GM12878 (cell line): Measurements from ENCODE around the gene SHF. TPM values are rescaled to one million over a fixed set of nuclear protein-coding genes. Genes with fewer than 3 reads are reported as not detected.

Source experiments
- ATAC-seq: fragments of 200-7000 bp; cut with Tn5 transposase; 3 replicates; pipeline ENCODE4 v1.9.1; 2020; ENCODE audit warnings: mild to moderate bottlenecking, moderate library complexity
- BruUV-seq: library from RNA; stranded (reverse); fragments of 400-500 nt; replicated peaks from 2 replicates; lab custom pipeline; 2021; lab: Mats Ljungman, UMichigan
- CTCF ChIA-PET: fragments of 300-600 bp; sonication (Branson Sonifier 250); formaldehyde crosslinking; extraction: SDS; loops from one replicate; lab custom pipeline; 2021; ENCODE audit warnings: inconsistent platforms; lab: Yijun Ruan, JAX
- POLR2A ChIA-PET: fragments of 350-600 bp; formaldehyde crosslinking; extraction: SDS; loops from one replicate; lab custom pipeline; 2021; ENCODE audit warnings: inconsistent platforms; lab: Charles Lee
- RAD21 ChIA-PET: fragments of 300-600 bp; sonication (Branson Sonifier 250); formaldehyde crosslinking; loops from one replicate; lab custom pipeline; 2023; ENCODE audit warnings: antibody characterized with exemption; ENCODE audit not compliant: unreplicated experiment; lab: Charles Lee
- SMC1A ChIA-PET: fragments of 300-600 bp; sonication (Branson Sonifier 250); formaldehyde crosslinking; loops from one replicate; lab custom pipeline; 2023; ENCODE audit not compliant: unreplicated experiment, uncharacterized antibody; lab: Charles Lee
- DNase-seq: peaks from one replicate; pipeline ENCODE4 v3.0.0-alpha.2; 2011; ENCODE audit warnings: low read depth, low spot score
- FAIRE-seq: peaks from 3 replicates; lab custom pipeline; 2011; peaks lifted over from hg19 to GRCh38; lab: Jason Lieb, UNC
- H2AFZ ChIP-seq: 2 replicates; pipeline ENCODE4 v1.6.0; 2011; ENCODE audit warnings: low read depth, low read length, control low read depth; ENCODE audit not compliant: control insufficient read depth
- H3K27ac ChIP-seq: 2 replicates; pipeline ENCODE4 v1.5.1; 2011; ENCODE audit warnings: control low read depth; ENCODE audit not compliant: control insufficient read depth, insufficient read depth
- H3K27me3 ChIP-seq, 2 experiments: replicated peaks in 1 of 2; 2 replicates each; pipeline versions ENCODE4 v1.6.0 to v1.6.1; 2011; ENCODE audit warnings: low read length in 1 of 2; ENCODE audit not compliant: control insufficient read depth in 2 of 2, insufficient read depth in 2 of 2
- H3K36me3 ChIP-seq, 2 experiments: 2 replicates each; pipeline ENCODE4 v1.5.1; 2011; ENCODE audit warnings: low read length in 1 of 2; ENCODE audit not compliant: control insufficient read depth in 2 of 2, insufficient read depth in 2 of 2
- H3K4me1 ChIP-seq: 2 replicates; pipeline ENCODE4 v1.6.1; 2011; ENCODE audit warnings: mild to moderate bottlenecking, low read length, moderate library complexity, mixed read lengths; ENCODE audit not compliant: control insufficient read depth, insufficient read depth
- H3K4me2 ChIP-seq: 2 replicates; pipeline ENCODE4 v1.6.0; 2011; ENCODE audit warnings: control low read depth; ENCODE audit not compliant: control insufficient read depth, insufficient read depth
- H3K4me3 ChIP-seq: fragments of 200-600 bp; sonication (generic); 2 replicates; pipeline ENCODE4 v1.5.1; 2016
- H3K79me2 ChIP-seq: 2 replicates; pipeline ENCODE4 v1.6.0; 2011; ENCODE audit warnings: low read length; ENCODE audit not compliant: control insufficient read depth, insufficient read depth
- H3K9ac ChIP-seq: 2 replicates; pipeline ENCODE4 v1.8.0; 2011; ENCODE audit warnings: low read length, control low read depth, mixed read lengths; ENCODE audit not compliant: control insufficient read depth, insufficient read depth
- H3K9me3 ChIP-seq: replicated peaks from 3 replicates; pipeline ENCODE4 v1.5.1; 2011; ENCODE audit warnings: mild to moderate bottlenecking, low read length; ENCODE audit not compliant: control insufficient read depth, insufficient read depth
- H4K20me1 ChIP-seq: 2 replicates; pipeline ENCODE4 v1.6.0; 2011; ENCODE audit not compliant: control insufficient read depth, insufficient read depth
- ATF7 ChIP-seq: fragments of 450-650 bp; IDR thresholded peaks from 2 replicates; pipeline ENCODE4 v1.6.1; 2016; ENCODE audit warnings: low read depth, mild to moderate bottlenecking
- BMI1 ChIP-seq: fragments of 450-650 bp; IDR thresholded peaks from 2 replicates; pipeline ENCODE4 v1.6.1; 2016; ENCODE audit warnings: mild to moderate bottlenecking, moderate library complexity, borderline replicate concordance
- CHD4 ChIP-seq: fragments of 200-600 bp; sonication (generic); IDR thresholded peaks from 2 replicates; pipeline ENCODE4 v1.6.1; 2016; ENCODE audit warnings: mild to moderate bottlenecking
- DPF2 ChIP-seq: fragments of 450-650 bp; IDR thresholded peaks from 2 replicates; pipeline ENCODE4 v1.6.1; 2017; ENCODE audit warnings: mild to moderate bottlenecking
- ESRRA ChIP-seq: IDR thresholded peaks from 2 replicates; pipeline ENCODE4 v1.6.1; 2012; ENCODE audit warnings: mild to moderate bottlenecking, low read length, improper control_type of control experiment
- FOS ChIP-seq: IDR thresholded peaks from 3 replicates; pipeline ENCODE4 v1.6.1; 2011; ENCODE audit warnings: borderline replicate concordance; ENCODE audit not compliant: insufficient read length; ENCODE audit errors: extremely low read depth
- IKZF2 ChIP-seq, 2 experiments: fragments of 450-650 bp; IDR thresholded peaks; 2 replicates each; pipeline ENCODE4 v1.6.1; 2017; ENCODE audit warnings: mild to moderate bottlenecking in 2 of 2, moderate library complexity in 2 of 2
- NFIC ChIP-seq: IDR thresholded peaks from 2 replicates; pipeline ENCODE4 v1.6.1; 2012; ENCODE audit warnings: low read depth, mild to moderate bottlenecking, inconsistent platforms, low read length, moderate library complexity
- RB1 ChIP-seq: fragments of 450-650 bp; formaldehyde crosslinking; IDR thresholded peaks from 2 replicates; pipeline ENCODE4 v1.6.1; 2017; ENCODE audit warnings: mild to moderate bottlenecking, borderline replicate concordance
- RFX5 ChIP-seq: IDR thresholded peaks from 2 replicates; pipeline ENCODE4 v1.6.1; 2011; ENCODE audit warnings: low read depth, low read length, improper control_type of control experiment
- SMAD1 ChIP-seq: fragments of 450-650 bp; IDR thresholded peaks from 2 replicates; pipeline ENCODE4 v1.6.1; 2018; ENCODE audit warnings: mild to moderate bottlenecking, low read depth; ENCODE audit not compliant: partially characterized antibody
- SP1 ChIP-seq: IDR thresholded peaks from one replicate; pipeline ENCODE4 v1.6.1; 2011; ENCODE audit warnings: low read depth, low read length
- ZNF217 ChIP-seq: fragments of 450-650 bp; IDR thresholded peaks from 2 replicates; pipeline ENCODE4 v1.6.1; 2017; ENCODE audit warnings: antibody characterized with exemption, mild to moderate bottlenecking
- ZNF384 ChIP-seq: IDR thresholded peaks from 2 replicates; pipeline ENCODE4 v1.6.1; 2012; ENCODE audit warnings: low read depth, mild to moderate bottlenecking, low read length, improper control_type of control experiment, borderline replicate concordance
- WGBS: methylation state at CpG from one replicate; pipeline ENCODE4 v1.1.6; 2016; ENCODE audit warnings: low lambda C conversion rate; ENCODE audit not compliant: insufficient replicate concordance, insufficient coverage; ENCODE audit errors: missing lambda C conversion rate; 5-methylcytosine and 5-hydroxymethylcytosine counted together
- in situ Hi-C: fragments of 300-500 bp; cut with MboI; formaldehyde crosslinking; loops from 9 replicates; pipeline ENCODE4 v1.14.3; 2018; ENCODE audit warnings: mixed read lengths
- intact Hi-C: fragments of 100-400 bp; cut with micrococcal nuclease; formaldehyde crosslinking; loops from one replicate; pipeline ENCODE4 v1.14.2; 2022; ENCODE audit not compliant: unreplicated experiment
- polyA plus RNA-seq, 11 experiments: library from polyadenylated mRNA; depleted of rRNA in 4 of 11; unstranded in 6 of 11; stranded (reverse) in 5 of 11; fragments of >200 nt; fragmentation: Nextera tagmentation in 4 of 11; fragmentation: Illumina TruSeq in 1 of 11; extraction: Ambion mirVana in 4 of 11; extraction: Trizol in 1 of 11; gene quantifications; 1 replicate in 1 of 11; 2 replicates in 10 of 11; pipeline versions ENCODE4 v1.2.1 to v1.2.3, GENCODE V29; 2011 to 2016; ENCODE audit warnings: inconsistent platforms in 2 of 11, missing spikeins in 2 of 11, low read depth in 1 of 11
- total RNA-seq, 4 experiments: library from RNA; depleted of rRNA in 3 of 4; stranded (reverse); fragments of >200 nt in 3 of 4; fragmentation: Illumina TruSeq in 1 of 4; extraction: Trizol in 1 of 4; gene quantifications; 2 replicates each; pipeline versions ENCODE4 v1.2.1 to v1.2.3, GENCODE V29; 2013 to 2021
- TF ChIP-seq, protein P1 (sequence below): fragments of 450-650 bp; IDR thresholded peaks from 2 replicates; pipeline ENCODE4 v1.6.1; 2017; ENCODE audit warnings: low read depth, mild to moderate bottlenecking, moderate library complexity
- TF ChIP-seq, protein P2 (sequence below): fragments of 150-350 bp; IDR thresholded peaks from 2 replicates; pipeline ENCODE4 v1.6.1; 2014; ENCODE audit warnings: mild to moderate bottlenecking, low read depth, low read length

The SHF gene
- total and polyA plus RNA-seq, 10 of the 15 experiments (the other 5 are each of a cell fraction or from before 2014, with no cell fraction given), result 0.04 to 5.7 (median 1.0) TPM; not detected in 1

- TF ChIP-seq DPF2 (0 out of 2 replicates have a peak, but pooled peaks have one; percentile 68), BMI1 (peak; percentile 58; the same call in 1 of the 2 replicates), IKZF2 (IDR thresholded peaks at IDR 0.05) (peak in 1 of 2 experiments; percentile 13; a peak in 2 of 4 replicates), ZNF217 (0 out of 2 replicates have a peak, but pooled peaks have one; percentile 11)
- TF ChIP-seq, protein P1, sequence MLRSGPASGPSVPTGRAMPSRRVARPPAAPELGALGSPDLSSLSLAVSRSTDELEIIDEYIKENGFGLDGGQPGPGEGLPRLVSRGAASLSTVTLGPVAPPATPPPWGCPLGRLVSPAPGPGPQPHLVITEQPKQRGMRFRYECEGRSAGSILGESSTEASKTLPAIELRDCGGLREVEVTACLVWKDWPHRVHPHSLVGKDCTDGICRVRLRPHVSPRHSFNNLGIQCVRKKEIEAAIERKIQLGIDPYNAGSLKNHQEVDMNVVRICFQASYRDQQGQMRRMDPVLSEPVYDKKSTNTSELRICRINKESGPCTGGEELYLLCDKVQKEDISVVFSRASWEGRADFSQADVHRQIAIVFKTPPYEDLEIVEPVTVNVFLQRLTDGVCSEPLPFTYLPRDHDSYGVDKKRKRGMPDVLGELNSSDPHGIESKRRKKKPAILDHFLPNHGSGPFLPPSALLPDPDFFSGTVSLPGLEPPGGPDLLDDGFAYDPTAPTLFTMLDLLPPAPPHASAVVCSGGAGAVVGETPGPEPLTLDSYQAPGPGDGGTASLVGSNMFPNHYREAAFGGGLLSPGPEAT, result peak; percentile 84
- TF ChIP-seq, all 136 proteins: peak for 17
Observed at GRCh38 chr15:45201557-45201859, 13.7 kb upstream of the SHF start (continued).

DNA sequence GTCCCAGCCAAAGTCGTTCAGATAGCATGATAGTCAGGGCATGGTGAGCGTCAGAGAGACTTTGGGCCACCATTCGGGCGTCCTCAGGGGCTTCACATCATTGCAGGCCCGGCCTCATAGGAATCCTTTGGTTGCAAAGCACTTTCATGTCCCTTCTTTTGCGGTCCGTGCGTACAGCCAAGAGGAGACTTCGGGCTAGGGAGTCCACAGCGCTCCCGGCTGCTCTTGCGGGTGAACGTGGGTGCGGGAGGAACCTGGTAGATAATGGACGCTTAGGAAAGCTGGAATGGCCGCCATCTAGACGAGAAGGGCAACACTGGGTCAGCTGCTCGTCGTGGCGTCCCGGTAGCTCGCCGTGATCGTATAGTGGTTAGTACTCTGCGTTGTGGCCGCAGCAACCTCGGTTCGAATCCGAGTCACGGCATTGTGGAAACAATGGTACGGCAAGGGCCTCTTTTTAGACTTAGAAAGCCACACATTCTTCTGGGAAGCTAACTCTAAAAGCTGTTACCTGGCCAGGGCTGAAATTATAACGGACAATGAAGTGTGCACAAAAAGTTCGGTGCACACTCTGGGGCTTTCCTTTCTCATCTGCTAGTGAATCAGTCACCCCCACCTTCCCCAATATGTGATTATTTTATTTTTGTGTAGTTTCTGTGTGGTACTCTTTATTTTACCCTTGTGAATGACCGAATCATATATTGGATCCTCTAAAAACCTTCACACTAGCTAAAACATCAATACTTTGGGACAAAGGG lies 13.2 kb upstream of the SHF start:
- under 1% methylated on average over 34 of the region's 34 CpGs for WGBS
- no peak; the same call in 1 of the 2 replicates for TF ChIP-seq ESRRA
- TF ChIP-seq SP1, result no peak
- TF ChIP-seq RFX5, result no peak
- TF ChIP-seq ATF7, result no peak
- no peak for TF ChIP-seq FOS
- TF ChIP-seq, protein P2, sequence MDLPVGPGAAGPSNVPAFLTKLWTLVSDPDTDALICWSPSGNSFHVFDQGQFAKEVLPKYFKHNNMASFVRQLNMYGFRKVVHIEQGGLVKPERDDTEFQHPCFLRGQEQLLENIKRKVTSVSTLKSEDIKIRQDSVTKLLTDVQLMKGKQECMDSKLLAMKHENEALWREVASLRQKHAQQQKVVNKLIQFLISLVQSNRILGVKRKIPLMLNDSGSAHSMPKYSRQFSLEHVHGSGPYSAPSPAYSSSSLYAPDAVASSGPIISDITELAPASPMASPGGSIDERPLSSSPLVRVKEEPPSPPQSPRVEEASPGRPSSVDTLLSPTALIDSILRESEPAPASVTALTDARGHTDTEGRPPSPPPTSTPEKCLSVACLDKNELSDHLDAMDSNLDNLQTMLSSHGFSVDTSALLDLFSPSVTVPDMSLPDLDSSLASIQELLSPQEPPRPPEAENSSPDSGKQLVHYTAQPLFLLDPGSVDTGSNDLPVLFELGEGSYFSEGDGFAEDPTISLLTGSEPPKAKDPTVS, result no peak
- no peak for TF ChIP-seq CHD4
- no peak for TF ChIP-seq SMAD1
- TF ChIP-seq, protein P1, result no peak
- TF ChIP-seq NFIC, result no peak
- TF ChIP-seq RB1, result no peak; the same call in 1 of the 2 replicates
- TF ChIP-seq ZNF384, result no peak

More for the DNA sequence above, 13.2 kb upstream of the SHF start:
- BruUV-seq, result TSS peak; percentile 97
- Histone ChIP-seq H3K27me3 (no peaks in the 10 kb centered on the region), H2AFZ (peak overlapping the region; percentile 92), H3K79me2 (no peaks in the 10 kb centered on the region), H3K9me3 (no peaks in the 10 kb centered on the region), H3K36me3 (no peaks in the 10 kb centered on the region), H3K9ac (peak overlapping the region; percentile 96), H3K4me2 (peak overlapping the region; percentile 95), H3K4me1 (no peaks in the 10 kb centered on the region; the same call in none of the 2 replicates), H4K20me1 (no peaks in the 10 kb centered on the region), H3K27ac (peak overlapping the region; percentile 95), H3K4me3 (peak overlapping the region; percentile 78)
- peak; percentile 49 for FAIRE-seq
- peak; percentile 75 for DNase-seq
- RAD21 ChIA-PET, result interaction anchor here (0.6 to 8.2 kb wide), 10 partner anchors 13 to 256 kb away, joined by 3 to 104 read pairs (median 5); partner anchors contain the start of gene SHF
- CTCF ChIA-PET, result interaction anchor here (0.9 to 11.2 kb wide), 13 partner anchors 13 to 410 kb away, joined by 3 to 253 read pairs (median 7); partner anchors contain the start of gene SHF
- POLR2A ChIA-PET, result interaction anchor here (0.8 to 2.5 kb wide), 12 partner anchors 10 to 202 kb away, joined by 4 to 25 read pairs (median 6); partner anchors contain the start of gene SHF
- SMC1A ChIA-PET, result interaction anchor here (0.5 to 14.4 kb wide), 11 partner anchors 22 to 414 kb away, joined by 3 to 159 read pairs (median 6); a partner anchor contains a TSS
- in situ Hi-C loops (loop anchor here (5.0 kb wide), 1 partner anchor 191 kb away; no protein-coding TSS in a partner anchor), intact Hi-C loops (loop anchor here (1.0 to 10.0 kb wide), 2 partner anchors 201 to 414 kb away; a partner anchor contains a TSS)
- ATAC-seq, result peak; percentile 31
